ENCODE measurements around the gene HUNK.
"Not testable (repeated sequence)": the region's sequence is repeated elsewhere in the genome, so short reads cannot be mapped to it uniquely, and the experiment has no call there.

Gene HUNK

GRCh38 chr21:31870472-31871193 lies 2.2 kb upstream of the HUNK start:
- DNase-seq (ENCODE audit: low spot score): no peak

- not testable (repeated sequence) for DNase-seq (ENCODE audit: low spot score)
Measured at GRCh38 chr21:31871371-31871770, 1.4 kb upstream of the HUNK start.

- DNase-seq (ENCODE audit: low spot score): no peak
Measured at GRCh38 chr21:31872072-31872451, 758 bp upstream of the HUNK start.

- no peak for DNase-seq (ENCODE audit: low spot score)
Measured at GRCh38 chr21:31873275-31873695, 465 bp downstream of the HUNK start.

- DNase-seq (ENCODE audit: low spot score): no peak
Measured at GRCh38 chr21:31873696-31874599, 1.1 kb downstream of the HUNK start.

- no peak for DNase-seq (ENCODE audit: low spot score)
Measured at GRCh38 chr21:31874812-31875212, 2.0 kb downstream of the HUNK start.

GRCh38 chr21:31875496-31876015 lies 2.7 kb downstream of the HUNK start:
- DNase-seq (ENCODE audit: low spot score): no peak

GRCh38 chr21:31877463-31877957 lies 4.7 kb downstream of the HUNK start:
- DNase-seq (ENCODE audit: low spot score): no peak

- DNase-seq (ENCODE audit: low spot score): no peak
Measured at GRCh38 chr21:31878831-31879230, 6.0 kb downstream of the HUNK start.

- DNase-seq (ENCODE audit: low spot score): no peak
Measured at GRCh38 chr21:31879241-31879650, 6.4 kb downstream of the HUNK start.

- DNase-seq (ENCODE audit: low spot score): no peak
Measured at GRCh38 chr21:31879911-31880310, 7.1 kb downstream of the HUNK start.

GRCh38 chr21:31880816-31881215 lies 8.0 kb downstream of the HUNK start:
- DNase-seq (ENCODE audit: low spot score): no peak

GRCh38 chr21:31882711-31883110 lies 9.9 kb downstream of the HUNK start:
- DNase-seq (ENCODE audit: low spot score): no peak

GRCh38 chr21:31885146-31885545 lies 12.3 kb downstream of the HUNK start:
- DNase-seq (ENCODE audit: low spot score): no peak

- no peak for DNase-seq (ENCODE audit: low spot score)
Measured at GRCh38 chr21:31886915-31887314, 14.1 kb downstream of the HUNK start.

GRCh38 chr21:31887391-31887841 lies 14.6 kb downstream of the HUNK start:
- DNase-seq (ENCODE audit: low spot score): no peak

GRCh38 chr21:31888936-31889371 lies 16.1 kb downstream of the HUNK start:
- no peak for DNase-seq (ENCODE audit: low spot score)

- no peak for DNase-seq (ENCODE audit: low spot score)
Measured at GRCh38 chr21:31889460-31889859, 16.6 kb downstream of the HUNK start.

GRCh38 chr21:31892686-31893085 lies 19.9 kb downstream of the HUNK start:
- DNase-seq (ENCODE audit: low spot score): no peak

- no peak for DNase-seq (ENCODE audit: low spot score)
Measured at GRCh38 chr21:31893851-31894415, 21.1 kb downstream of the HUNK start.

GRCh38 chr21:31894457-31894856 lies 21.6 kb downstream of the HUNK start:
- no peak for DNase-seq (ENCODE audit: low spot score)

GRCh38 chr21:31895077-31895835 lies 22.4 kb downstream of the HUNK start:
- DNase-seq (ENCODE audit: low spot score): no peak

Data from kidney capillary endothelial cell (primary cell).